ENCODE results near the gene TMEM213.

GRCh38 chr7:138755331-138755747, 42.5 kb upstream of the TMEM213 start:
- no peak for TF ChIP-seq YY1 (IDR thresholded peaks at IDR 0.05; ENCODE audit: insufficient read depth, insufficient read length)
- TF ChIP-seq SUZ12 (IDR thresholded peaks at IDR 0.05; ENCODE audit: extremely low read depth, insufficient read depth, insufficient read length), result no peak
- no peak for TF ChIP-seq ZNF274 (IDR thresholded peaks at IDR 0.05; ENCODE audit: low read depth, low read length)
